Uterus (tissue), 2 donors: ENCODE data around the gene STX11.

Experiments used
- POLR2A ChIP-seq, 2 donors: fragments of 450-650 bp; IDR thresholded peaks; one replicate each; pipeline ENCODE4 v1.6.1; 2016; ENCODE audit warnings: antibody characterized with exemption in 2 of 2, mild to moderate bottlenecking in 1 of 2, moderate library complexity in 1 of 2
- TF ChIP-seq, protein P1 (sequence below), 4 experiments: fragments of 200-600 bp in 2 of 4; fragments of 450-650 bp in 2 of 4; sonication (generic) in 2 of 4; IDR thresholded peaks; one replicate each; pipeline ENCODE4 v1.5.1; 2016 to 2019; ENCODE audit warnings: antibody characterized with exemption in 4 of 4, mild to moderate bottlenecking in 2 of 4, moderate library complexity in 1 of 4

DNA sequence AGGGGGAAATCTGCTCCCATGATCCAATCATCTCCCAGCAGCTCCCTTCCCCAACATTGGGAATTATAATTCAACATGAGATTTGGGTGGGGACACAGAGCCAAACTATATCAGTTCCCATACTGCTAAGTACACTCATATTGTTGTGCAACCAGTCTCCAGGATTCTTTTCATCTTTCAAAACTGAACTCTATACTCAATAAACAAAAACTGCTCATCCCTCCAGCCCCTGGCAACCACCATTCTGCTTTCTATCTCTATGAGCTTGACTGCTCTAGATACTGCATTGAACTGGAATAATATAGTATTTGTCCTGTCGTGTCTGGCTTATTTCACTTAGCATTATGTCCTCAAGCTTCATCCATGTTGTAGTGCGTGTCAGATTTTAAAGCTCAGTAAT, 42.9 kb downstream of the STX11 start:
- no peak for TF ChIP-seq POLR2A (IDR thresholded peaks at IDR 0.05)
- TF ChIP-seq, protein P1, sequence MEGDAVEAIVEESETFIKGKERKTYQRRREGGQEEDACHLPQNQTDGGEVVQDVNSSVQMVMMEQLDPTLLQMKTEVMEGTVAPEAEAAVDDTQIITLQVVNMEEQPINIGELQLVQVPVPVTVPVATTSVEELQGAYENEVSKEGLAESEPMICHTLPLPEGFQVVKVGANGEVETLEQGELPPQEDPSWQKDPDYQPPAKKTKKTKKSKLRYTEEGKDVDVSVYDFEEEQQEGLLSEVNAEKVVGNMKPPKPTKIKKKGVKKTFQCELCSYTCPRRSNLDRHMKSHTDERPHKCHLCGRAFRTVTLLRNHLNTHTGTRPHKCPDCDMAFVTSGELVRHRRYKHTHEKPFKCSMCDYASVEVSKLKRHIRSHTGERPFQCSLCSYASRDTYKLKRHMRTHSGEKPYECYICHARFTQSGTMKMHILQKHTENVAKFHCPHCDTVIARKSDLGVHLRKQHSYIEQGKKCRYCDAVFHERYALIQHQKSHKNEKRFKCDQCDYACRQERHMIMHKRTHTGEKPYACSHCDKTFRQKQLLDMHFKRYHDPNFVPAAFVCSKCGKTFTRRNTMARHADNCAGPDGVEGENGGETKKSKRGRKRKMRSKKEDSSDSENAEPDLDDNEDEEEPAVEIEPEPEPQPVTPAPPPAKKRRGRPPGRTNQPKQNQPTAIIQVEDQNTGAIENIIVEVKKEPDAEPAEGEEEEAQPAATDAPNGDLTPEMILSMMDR (IDR thresholded peaks at IDR 0.05), result no peak
